Neural cell (in vitro differentiated cells): ENCODE data around the gene TLL1. TPM values are rescaled to one million over a fixed set of nuclear protein-coding genes. Genes with fewer than 3 reads are reported as not detected.

Experiments used
- H2AFZ ChIP-seq: fragments of 200-600, 300-800 bp; sonication (generic), shearing (Covaris generic); 2 replicates; pipeline ENCODE4 v1.6.0; 2014; ENCODE audit warnings: low read depth, mild to moderate bottlenecking, antibody characterized with exemption, low read length, moderate library complexity
- H3F3A ChIP-seq: fragments of 200-600 bp; shearing (Covaris generic); 2 replicates; pipeline ENCODE4 v1.6.1; 2016; ENCODE audit warnings: mild to moderate bottlenecking, moderate library complexity, mixed read lengths, antibody characterized with exemption, low read length; ENCODE audit not compliant: insufficient read depth, poor library complexity, severe bottlenecking
- H3K27ac ChIP-seq: fragments of 200-600, 300-800 bp; sonication (generic), shearing (Covaris generic); 2 replicates; pipeline ENCODE4 v1.5.1; 2014; ENCODE audit warnings: mild to moderate bottlenecking, low read length, moderate library complexity
- H3K27me3 ChIP-seq: fragments of 300-800, 200-600 bp; sonication (generic), shearing (Covaris generic); 2 replicates; pipeline ENCODE4 v1.6.0; 2014; ENCODE audit warnings: mild to moderate bottlenecking, low read depth, low read length, moderate library complexity; ENCODE audit not compliant: insufficient read depth
- H3K36me3 ChIP-seq: fragments of 300-800, 200-600 bp; sonication (generic), shearing (Covaris generic); 2 replicates; pipeline ENCODE4 v1.5.1; 2014; ENCODE audit warnings: mild to moderate bottlenecking, antibody characterized with exemption, low read length, moderate library complexity; ENCODE audit not compliant: insufficient read depth
- H3K4me2 ChIP-seq: fragments of 300-800, 200-600 bp; sonication (generic), shearing (Covaris generic); 2 replicates; pipeline ENCODE4 v1.6.0; 2014; ENCODE audit warnings: mild to moderate bottlenecking, low read length
- H3K4me3 ChIP-seq: fragments of 300-800, 200-600 bp; sonication (generic), shearing (Covaris generic); 2 replicates; pipeline ENCODE4 v1.5.1; 2014; ENCODE audit warnings: mild to moderate bottlenecking, low read length, moderate library complexity
- H3K79me2 ChIP-seq: fragments of 200-600 bp; shearing (Covaris generic); replicated peaks from 2 replicates; pipeline ENCODE4 v1.6.0; 2014; ENCODE audit warnings: mild to moderate bottlenecking, low read length, moderate library complexity; ENCODE audit not compliant: insufficient read depth
- H3K9ac ChIP-seq: fragments of 300-800, 200-600 bp; sonication (generic), shearing (Covaris generic); 2 replicates; pipeline ENCODE4 v1.6.1; 2016; ENCODE audit warnings: mild to moderate bottlenecking, low read length, mixed read lengths
- H3K9me2 ChIP-seq: fragments of 200-600 bp; shearing (Covaris generic); 2 replicates; pipeline ENCODE4 v1.6.1; 2016; ENCODE audit warnings: mild to moderate bottlenecking, low read length, mixed read lengths; ENCODE audit not compliant: insufficient read depth
- H3K9me3 ChIP-seq: fragments of 200-600, 300-800 bp; sonication (generic), shearing (Covaris generic); 2 replicates; pipeline ENCODE4 v1.6.1; 2016; ENCODE audit warnings: mild to moderate bottlenecking, mixed run types, low read length, moderate library complexity, mixed read lengths
- H4K20me1 ChIP-seq: fragments of 200-600 bp; shearing (Covaris generic); 2 replicates; pipeline ENCODE4 v1.6.1; 2016; ENCODE audit warnings: mild to moderate bottlenecking, mixed run types; ENCODE audit not compliant: insufficient read depth
- CTCF ChIP-seq: fragments of 450-650 bp; IDR thresholded peaks from 2 replicates; pipeline ENCODE4 v1.5.1; 2014; ENCODE audit warnings: antibody characterized with exemption, mild to moderate bottlenecking, moderate library complexity; ENCODE audit not compliant: poor library complexity, severe bottlenecking
- EP300 ChIP-seq: fragments of 450-650 bp; conservative IDR thresholded peaks from 2 replicates; pipeline ENCODE4 v1.6.1; 2014; ENCODE audit warnings: antibody characterized with exemption, mild to moderate bottlenecking, moderate library complexity; ENCODE audit not compliant: poor library complexity, severe bottlenecking
- EZH2 ChIP-seq: fragments of 200-600, 300-800 bp; shearing (Covaris generic), sonication (generic); IDR thresholded peaks from 2 replicates; pipeline ENCODE4 v1.6.1; 2014; ENCODE audit warnings: antibody characterized with exemption, low read length, borderline replicate concordance, mild to moderate bottlenecking; ENCODE audit not compliant: insufficient read depth, poor library complexity, severe bottlenecking
- MXI1 ChIP-seq: fragments of 450-650 bp; conservative IDR thresholded peaks from 2 replicates; pipeline ENCODE4 v1.6.1; 2014; ENCODE audit warnings: antibody characterized with exemption, mild to moderate bottlenecking; ENCODE audit not compliant: poor library complexity, severe bottlenecking
- POLR2AphosphoS5 ChIP-seq: IDR thresholded peaks from 2 replicates; pipeline ENCODE4 v1.6.1; 2012
- RAD21 ChIP-seq: fragments of 450-650 bp; conservative IDR thresholded peaks from 2 replicates; pipeline ENCODE4 v1.6.1; 2014; ENCODE audit warnings: antibody characterized with exemption, mild to moderate bottlenecking, moderate library complexity
- REST ChIP-seq: IDR thresholded peaks from 2 replicates; pipeline ENCODE4 v1.6.1; 2012; ENCODE audit warnings: borderline replicate concordance
- SMC3 ChIP-seq: fragments of 450-650 bp; conservative IDR thresholded peaks from 2 replicates; pipeline ENCODE4 v1.6.1; 2014; ENCODE audit warnings: antibody characterized with exemption, mild to moderate bottlenecking, moderate library complexity; ENCODE audit not compliant: poor library complexity
- TAF1 ChIP-seq: IDR thresholded peaks from 2 replicates; pipeline ENCODE4 v1.6.1; 2012; ENCODE audit warnings: low read depth
- polyA plus RNA-seq: library from polyadenylated mRNA; depleted of rRNA; stranded (reverse); fragments of >200 nt; gene quantifications from 2 replicates; pipeline ENCODE4 v1.2.3, GENCODE V29; 2014

The TLL1 gene
- polyA plus RNA-seq, 1 donor from 2014 or later = not detected

- H3K9me2 ChIP-seq = no peaks in the 10 kb centered on the region
- no peaks in the 10 kb centered on the region for H3K36me3 ChIP-seq
- H3K27me3 ChIP-seq = no peaks in the 10 kb centered on the region
- no peak for TF ChIP-seq EZH2
- TF ChIP-seq EP300 = no peak
- no peak for TF ChIP-seq MXI1
- no peak for TF ChIP-seq RAD21
- no peak for TF ChIP-seq CTCF
- no peak for TF ChIP-seq REST
- no peak for TF ChIP-seq TAF1
- no peak for TF ChIP-seq POLR2AphosphoS5
- no peak overlapping the region for H2AFZ ChIP-seq
- H3F3A ChIP-seq = no peaks in the 10 kb centered on the region
- no peak overlapping the region for H3K9ac ChIP-seq
- H3K4me2 ChIP-seq = no peak overlapping the region
- no peaks in the 10 kb centered on the region for H3K79me2 ChIP-seq
- no peaks in the 10 kb centered on the region for H4K20me1 ChIP-seq
- no peak overlapping the region for H3K4me3 ChIP-seq
- H3K9me3 ChIP-seq = no peaks in the 10 kb centered on the region
- H3K27ac ChIP-seq = no peak overlapping the region
Observed at GRCh38 chr4:166065324-166065723, 192.3 kb downstream of the TLL1 start.

GRCh38 chr4:166066936-166067335 is 193.9 kb downstream of the TLL1 start:
- Histone ChIP-seq H3K36me3 (no peaks in the 10 kb centered on the region), H3K79me2 (no peaks in the 10 kb centered on the region), H3F3A (no peaks in the 10 kb centered on the region), H3K9me2 (no peaks in the 10 kb centered on the region), H3K4me2 (no peak overlapping the region), H4K20me1 (no peaks in the 10 kb centered on the region), H3K27ac (no peak overlapping the region), H3K4me3 (no peak overlapping the region), H2AFZ (no peak overlapping the region), H3K9me3 (no peaks in the 10 kb centered on the region), H3K27me3 (no peaks in the 10 kb centered on the region), H3K9ac (no peak overlapping the region)
- no peak for TF ChIP-seq MXI1
- no peak for TF ChIP-seq EP300
- no peak for TF ChIP-seq REST
- TF ChIP-seq RAD21 = no peak
- TF ChIP-seq EZH2 = no peak
- TF ChIP-seq SMC3 = no peak
- no peak for TF ChIP-seq CTCF
- no peak for TF ChIP-seq TAF1
- TF ChIP-seq POLR2AphosphoS5 = no peak
